ENCODE data around the gene ITGAV.

DNA sequence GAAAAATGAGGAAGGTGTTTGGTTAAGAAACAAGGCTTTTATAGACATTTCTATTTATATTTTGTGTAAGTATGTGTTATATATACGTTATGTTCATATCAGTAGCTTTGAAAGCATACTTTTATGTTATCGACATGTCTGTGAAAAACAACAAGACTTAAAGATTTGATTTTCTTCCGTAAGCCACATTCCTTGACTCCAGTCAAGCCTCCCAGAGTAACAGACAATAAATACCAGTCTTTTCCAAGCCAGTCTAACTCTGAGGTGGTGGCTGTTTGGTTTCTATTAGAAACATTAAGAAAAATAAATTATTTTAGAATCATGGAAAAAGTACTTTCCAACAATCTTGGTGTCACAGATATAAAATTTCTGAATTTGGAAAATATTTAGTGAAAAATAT lies 16.3 kb upstream of the ITGAV start:
- TF ChIP-seq ZNF274 (IDR thresholded peaks at IDR 0.05; ENCODE audit: low read depth, low read length) (no peak), YY1 (IDR thresholded peaks at IDR 0.05; ENCODE audit: insufficient read depth, insufficient read length) (no peak), SUZ12 (IDR thresholded peaks at IDR 0.05; ENCODE audit: extremely low read depth, insufficient read depth, insufficient read length) (no peak)

Data from NT2/D1 (cell line).